ENCODE data around the gene MYH14. TPM values are rescaled to one million over a fixed set of nuclear protein-coding genes. Genes with fewer than 3 reads are reported as not detected.

The MYH14 gene
- total RNA-seq, 6 donors from 2014 or later: 145 to 351 (median 208) TPM

DNA sequence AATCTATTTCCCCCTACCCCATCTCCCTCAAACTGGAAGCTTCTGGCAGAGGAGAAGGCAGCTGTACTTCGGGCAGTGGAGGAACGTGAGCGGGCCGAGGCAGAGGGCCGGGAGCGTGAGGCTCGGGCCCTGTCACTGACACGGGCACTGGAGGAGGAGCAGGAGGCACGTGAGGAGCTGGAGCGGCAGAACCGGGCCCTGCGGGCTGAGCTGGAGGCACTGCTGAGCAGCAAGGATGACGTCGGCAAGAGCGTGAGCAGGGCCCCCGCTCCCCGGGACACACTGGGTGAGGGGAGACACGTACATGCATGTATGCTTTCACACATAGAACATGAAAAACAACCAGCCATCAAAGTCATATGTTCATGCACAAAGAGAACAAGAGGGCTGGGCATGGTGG, 83.0 kb downstream of the MYH14 start:
- Histone ChIP-seq H3K9me3 (peaks cover 0 to 6% (median 3%) of the 10 kb centered on the region in 4 donors), H3K4me3 (no peak overlapping the region), H3K27me3 (no peaks in the 10 kb centered on the region), H3K36me3 (peaks cover 0 to 72% (median 44%) of the 10 kb centered on the region in 4 donors), H3K4me1 (no peaks in the 10 kb centered on the region), H3K27ac (no peak overlapping the region)
- TF ChIP-seq EP300 (IDR thresholded peaks at IDR 0.05) (no peak), POLR2AphosphoS5 (IDR thresholded peaks at IDR 0.05) (no peak), POLR2A (IDR thresholded peaks at IDR 0.05) (no peak)
- TF ChIP-seq, protein P1, sequence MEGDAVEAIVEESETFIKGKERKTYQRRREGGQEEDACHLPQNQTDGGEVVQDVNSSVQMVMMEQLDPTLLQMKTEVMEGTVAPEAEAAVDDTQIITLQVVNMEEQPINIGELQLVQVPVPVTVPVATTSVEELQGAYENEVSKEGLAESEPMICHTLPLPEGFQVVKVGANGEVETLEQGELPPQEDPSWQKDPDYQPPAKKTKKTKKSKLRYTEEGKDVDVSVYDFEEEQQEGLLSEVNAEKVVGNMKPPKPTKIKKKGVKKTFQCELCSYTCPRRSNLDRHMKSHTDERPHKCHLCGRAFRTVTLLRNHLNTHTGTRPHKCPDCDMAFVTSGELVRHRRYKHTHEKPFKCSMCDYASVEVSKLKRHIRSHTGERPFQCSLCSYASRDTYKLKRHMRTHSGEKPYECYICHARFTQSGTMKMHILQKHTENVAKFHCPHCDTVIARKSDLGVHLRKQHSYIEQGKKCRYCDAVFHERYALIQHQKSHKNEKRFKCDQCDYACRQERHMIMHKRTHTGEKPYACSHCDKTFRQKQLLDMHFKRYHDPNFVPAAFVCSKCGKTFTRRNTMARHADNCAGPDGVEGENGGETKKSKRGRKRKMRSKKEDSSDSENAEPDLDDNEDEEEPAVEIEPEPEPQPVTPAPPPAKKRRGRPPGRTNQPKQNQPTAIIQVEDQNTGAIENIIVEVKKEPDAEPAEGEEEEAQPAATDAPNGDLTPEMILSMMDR (IDR thresholded peaks at IDR 0.05): no peak
- WGBS, 2 donors: 96 to 97% methylated on average over 16 to 18 of the region's 18 CpGs
- peak in 1 of 2 donors; percentile 64 for DNase-seq
- no peak for ATAC-seq (ENCODE audit: low FRiP score in 2 of 2)

DNA sequence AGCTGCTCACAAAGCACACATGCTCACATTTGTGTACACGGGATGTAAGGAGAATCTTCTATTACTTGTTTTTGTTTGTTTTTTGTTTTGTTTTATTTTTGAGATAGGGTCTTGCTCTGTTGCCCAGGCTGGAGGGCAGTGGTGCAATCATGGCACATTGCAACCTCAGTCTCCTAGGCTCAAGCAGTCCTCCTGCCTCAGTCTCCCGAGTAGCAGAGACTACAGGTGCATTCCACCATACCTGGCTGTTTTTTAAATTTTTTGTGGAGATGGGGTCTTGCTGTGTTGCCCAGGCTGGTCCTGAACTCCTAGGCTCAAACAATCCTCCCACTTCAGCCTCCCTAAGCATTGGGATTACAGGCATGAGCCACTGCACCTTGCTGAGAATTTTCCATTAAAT, 83.9 kb downstream of the MYH14 start:
- Histone ChIP-seq H3K4me1 (no peaks in the 10 kb centered on the region), H3K27me3 (no peaks in the 10 kb centered on the region), H3K4me3 (no peak overlapping the region), H3K36me3 (peaks cover 0 to 72% (median 40%) of the 10 kb centered on the region in 4 donors), H3K27ac (no peak overlapping the region), H3K9me3 (peaks cover 0 to 6% (median 3%) of the 10 kb centered on the region in 4 donors)
- no peak for DNase-seq
- ATAC-seq (ENCODE audit: low FRiP score in 2 of 2): no peak
- TF ChIP-seq POLR2AphosphoS5 (IDR thresholded peaks at IDR 0.05): no peak
- TF ChIP-seq, protein P1 (IDR thresholded peaks at IDR 0.05): no peak
- 85 to 90% methylated on average over 2 of the region's 2 CpGs for WGBS, 2 donors

DNA sequence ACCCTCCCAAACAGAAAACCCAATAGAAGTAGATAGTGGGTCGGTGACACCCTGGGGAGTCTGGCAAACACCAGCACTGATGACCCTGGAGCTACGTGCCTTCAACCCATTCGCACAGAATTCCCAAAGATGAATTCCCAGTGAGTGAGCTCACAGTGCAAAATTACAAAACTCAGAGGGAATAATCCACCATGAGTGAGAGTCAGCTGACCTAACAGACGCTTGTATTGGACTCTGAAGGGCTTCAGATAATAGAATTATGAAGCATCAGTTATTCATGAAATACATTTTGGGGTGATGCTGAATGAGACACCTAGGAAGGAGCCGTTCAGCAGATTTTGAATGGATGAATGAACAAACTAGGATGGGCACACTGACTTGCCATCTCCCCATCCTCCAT, 85.5 kb downstream of the MYH14 start:
- TF ChIP-seq, protein P1 (IDR thresholded peaks at IDR 0.05): no peak
- no peak for TF ChIP-seq EP300 (IDR thresholded peaks at IDR 0.05)
- no peak for TF ChIP-seq POLR2A (IDR thresholded peaks at IDR 0.05)
- no peak for TF ChIP-seq POLR2AphosphoS5 (IDR thresholded peaks at IDR 0.05)
- Histone ChIP-seq H3K4me3 (no peak overlapping the region), H3K9me3 (peaks cover 0 to 6% (median 3%) of the 10 kb centered on the region in 4 donors), H3K27me3 (no peaks in the 10 kb centered on the region), H3K27ac (no peak overlapping the region), H3K36me3 (peaks cover 0 to 84% (median 44%) of the 10 kb centered on the region in 4 donors), H3K4me1 (no peaks in the 10 kb centered on the region)
- DNase-seq (no peak), ATAC-seq (ENCODE audit: low FRiP score in 2 of 2) (no peak)
- 86 to 92% methylated on average over 5 of the region's 5 CpGs for WGBS, 2 donors

DNA sequence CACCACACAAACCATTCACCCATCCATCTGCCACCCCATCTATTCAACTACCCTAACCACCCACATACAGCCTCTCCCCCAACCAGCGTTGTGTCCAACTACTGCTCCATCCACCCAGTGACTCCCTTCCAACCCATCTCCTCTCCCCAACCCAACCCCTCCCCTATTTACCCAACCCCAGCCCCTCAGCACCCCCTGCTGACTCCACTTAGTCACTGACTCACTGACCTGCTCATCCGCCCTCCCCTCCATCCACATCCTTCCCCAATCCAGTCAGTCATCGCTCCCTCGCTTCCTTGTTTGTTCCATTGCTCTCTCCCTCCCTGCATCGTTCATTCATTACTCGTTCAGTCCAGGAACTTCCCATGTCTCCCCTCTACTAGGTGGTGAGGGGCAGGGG, 86.6 kb downstream of the MYH14 start:
- no peak for TF ChIP-seq POLR2AphosphoS5 (IDR thresholded peaks at IDR 0.05)
- no peak for TF ChIP-seq POLR2A (IDR thresholded peaks at IDR 0.05)
- TF ChIP-seq, protein P1 (IDR thresholded peaks at IDR 0.05): no peak
- no peak for TF ChIP-seq EP300 (IDR thresholded peaks at IDR 0.05)
- H3K27me3 ChIP-seq: no peaks in the 10 kb centered on the region
- H3K36me3 ChIP-seq: peaks cover 0 to 89% (median 44%) of the 10 kb centered on the region in 4 donors
- H3K4me1 ChIP-seq: no peaks in the 10 kb centered on the region
- no peak overlapping the region for H3K27ac ChIP-seq
- H3K4me3 ChIP-seq: no peak overlapping the region
- 74 to 79% methylated on average over 6 of the region's 6 CpGs for WGBS, 2 donors
- DNase-seq (no peak), ATAC-seq (ENCODE audit: low FRiP score in 2 of 2) (no peak)
- H3K9me3 ChIP-seq: peaks cover 0 to 6% (median 3%) of the 10 kb centered on the region in 4 donors

DNA sequence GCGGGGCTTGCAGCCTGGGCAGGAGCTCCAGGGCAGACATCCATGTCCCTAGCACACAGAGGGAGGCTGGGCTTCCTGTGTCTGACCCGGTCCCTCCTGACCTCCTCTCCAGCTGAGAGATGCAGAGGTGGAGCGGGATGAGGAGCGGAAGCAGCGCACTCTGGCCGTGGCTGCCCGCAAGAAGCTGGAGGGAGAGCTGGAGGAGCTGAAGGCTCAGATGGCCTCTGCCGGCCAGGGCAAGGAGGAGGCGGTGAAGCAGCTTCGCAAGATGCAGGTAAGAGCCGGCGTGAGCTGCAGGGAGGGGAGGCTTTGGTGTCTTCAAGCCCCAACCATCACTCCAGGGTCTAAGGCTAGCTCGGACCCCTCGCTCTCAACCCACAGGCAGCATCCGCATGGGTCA, 87.4 kb downstream of the MYH14 start:
- peaks cover 0 to 6% (median 3%) of the 10 kb centered on the region in 4 donors for H3K9me3 ChIP-seq
- H3K36me3 ChIP-seq: peaks cover 0 to 86% (median 44%) of the 10 kb centered on the region in 4 donors
- ATAC-seq (ENCODE audit: low FRiP score in 2 of 2): no peak
- no peaks in the 10 kb centered on the region for H3K27me3 ChIP-seq
- H3K4me3 ChIP-seq: no peak overlapping the region
- WGBS, 2 donors: 69 to 72% methylated on average over 15 of the region's 15 CpGs
- TF ChIP-seq, protein P1 (IDR thresholded peaks at IDR 0.05): no peak
- TF ChIP-seq EP300 (IDR thresholded peaks at IDR 0.05): no peak
- TF ChIP-seq POLR2AphosphoS5 (IDR thresholded peaks at IDR 0.05): no peak
- no peak for TF ChIP-seq POLR2A (IDR thresholded peaks at IDR 0.05)
- DNase-seq: no peak
- no peak overlapping the region for H3K27ac ChIP-seq
- no peaks in the 10 kb centered on the region for H3K4me1 ChIP-seq
